Subcutaneous abdominal adipose tissue (tissue), 5 donors: Measurements from ENCODE around the gene PTK7.
"Not testable (repeated sequence)": the region's sequence is repeated elsewhere in the genome, so short reads cannot be mapped to it uniquely, and the experiment has no call there.

Source experiments
- H3K27ac ChIP-seq: one replicate; pipeline ENCODE4 v1.7.0; 2013; ENCODE audit warnings: low read depth, mild to moderate bottlenecking, inconsistent platforms, low read length, moderate library complexity
- H3K27me3 ChIP-seq, 5 donors: one replicate each; pipeline ENCODE4 v1.7.0; 2013; ENCODE audit warnings: low read length in 5 of 5, inconsistent platforms in 1 of 5; ENCODE audit not compliant: control insufficient read depth in 5 of 5, insufficient read depth in 4 of 5
- H3K36me3 ChIP-seq, 5 donors: one replicate each; pipeline ENCODE4 v1.7.0; 2013; ENCODE audit warnings: low read length in 5 of 5; ENCODE audit not compliant: control insufficient read depth in 5 of 5, insufficient read depth in 5 of 5
- H3K4me1 ChIP-seq, 5 donors: one replicate each; pipeline ENCODE4 v1.7.0; 2013; ENCODE audit warnings: low read length in 5 of 5, mild to moderate bottlenecking in 3 of 5, moderate library complexity in 1 of 5; ENCODE audit not compliant: control insufficient read depth in 5 of 5, insufficient read depth in 5 of 5
- H3K4me3 ChIP-seq, 5 donors: one replicate each; pipeline ENCODE4 v1.7.0; 2013; ENCODE audit warnings: low read length in 5 of 5, low read depth in 1 of 5
- H3K9ac ChIP-seq, 5 donors: one replicate each; pipeline ENCODE4 v1.7.0; 2013; ENCODE audit warnings: low read length in 5 of 5, mild to moderate bottlenecking in 4 of 5, moderate library complexity in 3 of 5
- H3K9me3 ChIP-seq, 5 donors: one replicate each; pipeline ENCODE4 v1.7.0; 2013; ENCODE audit warnings: low read length in 5 of 5; ENCODE audit not compliant: control insufficient read depth in 5 of 5
- donor health status: healthy.
- donor health status: healthy.
- donor health status: healthy.
- donor health status: healthy.
- donor health status: healthy.

The PTK7 gene

DNA sequence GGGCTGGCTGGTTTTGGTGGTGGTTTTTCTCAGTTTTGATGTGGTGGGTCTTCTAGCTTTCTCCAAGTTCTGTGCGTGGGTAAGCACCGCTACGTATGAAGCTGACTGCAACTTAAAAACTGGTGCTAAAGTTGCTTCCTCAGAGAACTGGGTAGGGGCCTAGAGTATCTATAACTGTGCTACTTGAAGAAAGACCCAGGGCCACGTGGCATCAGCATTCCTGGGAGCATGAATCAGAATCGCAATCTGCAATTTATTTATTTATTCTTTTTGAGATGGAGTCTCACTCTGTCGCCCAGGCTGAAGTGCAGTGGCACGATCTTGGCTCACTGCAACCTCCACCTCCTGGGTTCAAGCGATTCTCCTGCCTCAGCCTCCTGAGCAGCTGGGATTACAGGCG, 5.8 kb downstream of the PTK7 start:
- not testable (repeated sequence) for H3K36me3 ChIP-seq, H3K4me1 ChIP-seq, H3K4me3 ChIP-seq, H3K9ac ChIP-seq, H3K27ac ChIP-seq, H3K9me3 ChIP-seq
- H3K27me3 ChIP-seq = peaks cover under 1 to 10% (median 3%) of the 10 kb centered on the region in 5 donors

DNA sequence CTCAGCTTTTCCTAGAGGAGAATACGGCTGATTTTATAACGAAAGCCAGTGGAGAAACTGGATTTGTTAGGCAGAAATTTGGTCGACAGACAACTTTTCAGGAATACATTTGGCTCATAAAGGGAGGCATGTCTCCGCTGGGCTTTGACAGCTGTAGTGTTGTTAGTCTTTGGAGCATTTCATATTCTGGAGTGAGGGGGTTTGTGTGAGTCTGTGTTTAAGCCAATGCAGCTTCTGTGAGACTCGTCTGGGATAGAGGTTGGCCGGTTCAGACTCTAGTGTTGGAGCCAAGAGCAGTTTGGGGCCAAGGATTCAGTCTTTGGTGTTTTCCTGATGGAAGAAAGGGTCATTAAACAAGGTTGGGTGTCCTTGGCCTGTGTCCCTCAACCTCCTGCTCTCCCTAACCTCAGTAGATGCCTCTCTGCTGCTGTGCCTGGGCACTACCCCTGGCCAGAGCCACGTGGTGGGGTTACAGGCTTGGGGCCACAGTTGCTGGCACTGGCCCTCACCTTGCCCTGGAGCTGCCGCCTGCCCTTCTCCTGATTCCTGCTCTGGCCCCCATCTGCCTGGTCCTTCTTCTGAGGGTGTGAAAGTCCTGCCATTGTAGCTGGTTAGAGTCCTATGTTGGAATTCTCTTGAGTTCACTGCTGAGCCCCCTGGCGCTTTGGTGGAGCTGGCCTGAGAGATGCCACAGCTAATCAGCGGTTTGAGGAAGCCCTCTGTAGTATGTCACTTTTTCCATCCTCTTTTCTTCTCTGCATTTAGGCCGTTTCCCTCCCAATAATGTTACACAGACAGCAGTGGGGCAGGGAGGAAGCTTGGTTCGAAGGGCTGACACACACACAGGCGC, 6.9 kb downstream of the PTK7 start:
- Histone ChIP-seq H3K4me1 (peaks cover 0 to 2% (median 0%) of the 10 kb centered on the region in 5 donors), H3K27ac (no peak overlapping the region), H3K9me3 (no peaks in the 10 kb centered on the region), H3K4me3 (no peak overlapping the region), H3K27me3 (no peaks in the 10 kb centered on the region), H3K9ac (no peak overlapping the region), H3K36me3 (no peaks in the 10 kb centered on the region)

DNA sequence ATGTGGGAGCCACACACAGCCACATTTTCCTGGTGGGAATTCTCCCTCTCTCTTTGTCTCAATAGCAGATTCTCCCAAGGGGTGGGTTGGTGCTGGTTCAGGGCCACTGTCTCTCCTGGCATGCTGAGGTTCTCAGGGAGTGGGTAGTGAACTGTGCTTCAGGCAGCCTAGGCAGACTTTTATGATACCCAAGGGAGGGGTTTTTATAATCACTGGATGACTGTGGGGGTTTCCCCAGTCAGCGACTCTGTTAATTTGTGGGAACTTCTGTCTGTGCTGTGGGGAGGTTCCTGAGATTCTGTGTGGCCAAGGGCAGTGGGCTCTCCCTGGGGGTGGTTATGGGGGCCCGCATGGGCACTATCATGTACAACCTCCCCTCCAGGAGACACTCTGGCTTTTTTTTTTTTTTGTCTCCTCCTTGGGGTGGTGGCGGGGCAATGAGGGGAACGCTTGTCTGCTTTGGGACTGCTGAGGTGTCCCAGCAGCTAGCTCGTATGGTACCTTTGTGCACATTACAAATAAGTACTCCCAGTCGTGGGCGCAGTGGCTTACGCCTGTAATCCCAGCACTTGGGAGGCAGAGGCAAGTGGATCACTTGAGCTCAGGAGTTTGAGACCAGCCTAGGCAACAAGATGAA, 10.0 kb downstream of the PTK7 start:
- Histone ChIP-seq H3K27me3 (no peaks in the 10 kb centered on the region), H3K27ac (no peak overlapping the region), H3K4me3 (no peak overlapping the region), H3K9ac (peak overlapping the region in 1 of 5 donors; percentile 56), H3K36me3 (no peaks in the 10 kb centered on the region), H3K4me1 (peaks cover 0 to 2% (median 0%) of the 10 kb centered on the region in 5 donors), H3K9me3 (no peaks in the 10 kb centered on the region)

DNA sequence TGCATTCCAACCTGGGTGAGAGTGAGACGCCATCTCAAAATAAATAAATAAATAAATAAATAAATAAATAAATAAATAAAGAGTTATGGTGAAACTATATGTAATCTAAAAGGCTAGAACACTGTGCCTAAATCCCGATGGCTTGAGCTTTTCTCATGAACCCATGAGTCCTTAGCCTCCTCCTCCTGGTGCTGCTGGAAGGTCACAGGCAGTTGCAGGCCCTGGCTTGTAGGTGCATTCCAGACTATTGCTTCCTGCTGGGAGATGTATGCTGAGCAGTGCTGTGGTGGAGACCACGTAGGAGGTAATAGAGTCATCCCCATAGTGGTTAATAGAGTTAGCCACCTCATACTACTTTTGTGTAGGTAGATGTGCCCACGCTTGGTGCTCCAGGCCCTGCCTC, 12.5 kb downstream of the PTK7 start:
- no peaks in the 10 kb centered on the region for H3K36me3 ChIP-seq
- H3K27ac ChIP-seq = no peak overlapping the region
- H3K4me3 ChIP-seq = no peak overlapping the region
- no peak overlapping the region for H3K9ac ChIP-seq
- H3K27me3 ChIP-seq = no peaks in the 10 kb centered on the region
- H3K4me1 ChIP-seq = peaks cover 2 to 6% (median 4%) of the 10 kb centered on the region in 5 donors
- no peaks in the 10 kb centered on the region for H3K9me3 ChIP-seq

DNA sequence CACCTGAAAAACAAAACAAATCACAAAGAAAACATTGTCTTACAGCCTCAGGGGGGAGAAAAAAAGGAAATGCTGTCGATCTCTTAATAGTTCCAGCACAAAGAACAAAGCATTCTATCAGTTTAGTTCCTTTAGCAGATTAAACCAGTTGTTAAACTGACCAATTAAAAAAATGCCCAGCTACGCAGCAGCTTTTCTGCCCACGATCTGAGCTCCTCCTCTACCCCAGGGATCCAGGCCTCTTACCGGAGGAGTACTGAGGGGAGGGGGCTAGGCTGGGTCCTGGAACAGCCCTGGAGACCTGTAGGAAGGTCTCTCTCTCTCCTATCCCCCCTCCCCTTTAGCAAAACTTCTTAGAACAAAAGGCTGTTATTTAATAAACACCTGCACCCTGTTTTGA, 13.4 kb downstream of the PTK7 start:
- Histone ChIP-seq H3K27me3 (no peaks in the 10 kb centered on the region), H3K9me3 (no peaks in the 10 kb centered on the region), H3K4me1 (peaks cover 4 to 13% (median 11%) of the 10 kb centered on the region in 5 donors), H3K9ac (no peak overlapping the region), H3K36me3 (no peaks in the 10 kb centered on the region), H3K4me3 (no peak overlapping the region), H3K27ac (no peak overlapping the region)

DNA sequence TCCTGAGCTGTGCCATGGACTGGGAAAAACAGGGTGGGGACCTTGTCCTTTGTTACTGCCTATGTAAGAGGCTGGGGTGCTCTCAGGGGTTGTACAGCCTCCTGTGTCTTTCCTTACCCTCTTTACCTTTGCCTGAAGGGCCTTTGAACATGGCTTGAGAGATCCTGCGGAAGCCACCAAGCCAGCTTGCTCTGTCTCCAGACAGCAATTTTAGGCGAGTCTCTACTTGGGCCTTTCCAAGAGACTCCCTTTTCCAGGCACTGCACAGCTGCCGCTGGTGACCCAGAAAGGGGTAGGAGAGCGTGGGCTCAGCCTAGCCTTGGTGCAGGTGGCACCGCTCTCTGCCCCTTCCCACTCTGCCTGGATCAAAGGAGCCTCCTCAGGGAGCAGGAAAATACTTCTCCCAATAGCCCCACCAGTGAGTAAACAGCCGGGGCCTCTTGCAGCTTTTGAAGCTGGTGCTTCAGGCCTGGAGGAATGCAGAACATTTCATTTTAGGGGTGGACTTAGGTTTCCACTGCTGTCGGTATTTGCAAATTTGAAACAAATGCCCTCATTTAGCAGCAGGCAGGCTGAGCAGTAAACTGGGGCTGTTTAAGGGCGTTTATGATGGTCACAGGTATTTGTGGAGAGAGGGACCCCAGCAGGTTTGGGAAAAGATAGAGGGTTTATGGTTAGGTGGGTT, 13.9 kb downstream of the PTK7 start:
- Histone ChIP-seq H3K4me3 (no peak overlapping the region), H3K9ac (no peak overlapping the region), H3K9me3 (no peaks in the 10 kb centered on the region), H3K27ac (no peak overlapping the region), H3K27me3 (no peaks in the 10 kb centered on the region), H3K4me1 (peaks cover 4 to 13% (median 11%) of the 10 kb centered on the region in 5 donors), H3K36me3 (no peaks in the 10 kb centered on the region)

DNA sequence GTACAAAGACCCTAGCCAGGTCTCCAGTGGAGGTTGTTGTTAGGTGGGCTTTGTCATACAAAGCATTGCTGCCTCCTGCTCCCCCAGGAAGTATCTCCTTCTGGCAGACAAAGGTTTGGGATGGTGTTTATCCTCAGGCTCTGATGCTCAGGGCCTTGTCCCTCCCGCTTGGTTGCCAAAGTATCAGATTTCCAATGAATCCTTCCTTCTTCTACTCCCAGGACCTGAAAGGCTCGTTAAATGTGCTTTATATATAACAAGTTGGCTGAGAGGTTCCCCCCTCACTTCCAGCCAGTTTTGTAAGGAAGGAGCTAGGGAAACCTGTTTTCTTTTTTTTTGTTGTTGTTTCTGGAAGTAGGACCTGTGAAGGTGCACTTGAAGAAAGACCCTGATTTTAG, 14.4 kb downstream of the PTK7 start:
- H3K27me3 ChIP-seq = no peaks in the 10 kb centered on the region
- no peaks in the 10 kb centered on the region for H3K9me3 ChIP-seq
- no peak overlapping the region for H3K9ac ChIP-seq
- H3K4me3 ChIP-seq = no peak overlapping the region
- H3K27ac ChIP-seq = no peak overlapping the region
- no peaks in the 10 kb centered on the region for H3K36me3 ChIP-seq
- peaks cover 4 to 13% (median 11%) of the 10 kb centered on the region in 5 donors for H3K4me1 ChIP-seq

DNA sequence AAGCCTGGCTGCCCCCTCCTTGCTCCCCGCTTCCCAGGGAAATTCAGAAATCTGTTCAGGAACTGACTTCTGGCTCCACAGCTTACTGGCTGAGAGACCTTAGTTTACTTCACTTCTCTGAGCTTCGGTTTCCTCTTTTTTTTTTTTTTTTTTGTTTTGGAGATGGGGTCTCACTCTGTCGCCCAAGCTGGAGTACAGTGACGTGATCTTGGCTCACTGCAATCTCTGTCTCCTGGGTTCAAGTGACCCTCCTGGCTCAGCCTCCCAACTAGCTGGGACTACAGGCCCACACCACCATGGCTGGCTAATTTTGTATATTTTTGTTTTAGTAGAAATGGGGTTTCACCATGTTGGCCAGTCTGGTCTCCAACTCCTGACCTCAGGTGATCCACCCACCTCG, 14.9 kb downstream of the PTK7 start:
- Histone ChIP-seq H3K9ac (no peak overlapping the region), H3K27me3 (no peaks in the 10 kb centered on the region), H3K27ac (no peak overlapping the region), H3K36me3 (no peaks in the 10 kb centered on the region), H3K9me3 (no peaks in the 10 kb centered on the region), H3K4me1 (peaks cover 4 to 15% (median 12%) of the 10 kb centered on the region in 5 donors), H3K4me3 (no peak overlapping the region)

DNA sequence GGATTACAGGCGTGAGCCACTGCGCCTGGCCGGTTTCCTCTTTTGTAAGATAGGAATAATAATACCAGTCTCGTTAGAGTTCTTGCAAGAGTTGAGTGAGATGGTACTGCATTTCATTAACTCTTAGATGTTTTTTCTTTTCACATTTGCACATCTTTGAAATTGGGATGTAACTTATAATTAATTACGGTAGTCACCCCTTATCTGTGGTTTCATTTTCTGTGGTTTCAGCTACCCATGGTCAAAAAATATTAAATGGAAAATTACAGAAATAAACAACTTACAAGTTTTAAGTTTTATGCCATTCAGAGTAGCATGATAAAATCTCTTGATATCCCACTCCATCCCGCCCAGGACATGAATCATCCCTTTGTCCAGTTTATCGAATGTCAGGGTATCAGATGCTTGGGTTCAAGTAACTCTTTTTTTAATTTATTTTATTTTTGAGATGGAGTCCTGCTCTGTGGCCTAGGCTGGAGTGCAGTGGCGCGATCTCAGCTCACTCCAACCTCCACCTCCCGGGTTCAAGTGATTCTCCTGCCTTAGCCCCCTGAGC, 15.4 kb downstream of the PTK7 start:
- peaks cover 4 to 20% (median 17%) of the 10 kb centered on the region in 5 donors for H3K4me1 ChIP-seq
- no peak overlapping the region for H3K27ac ChIP-seq
- no peaks in the 10 kb centered on the region for H3K36me3 ChIP-seq
- H3K27me3 ChIP-seq = no peaks in the 10 kb centered on the region
- no peak overlapping the region for H3K9ac ChIP-seq
- H3K9me3 ChIP-seq = no peaks in the 10 kb centered on the region
- H3K4me3 ChIP-seq = no peak overlapping the region

DNA sequence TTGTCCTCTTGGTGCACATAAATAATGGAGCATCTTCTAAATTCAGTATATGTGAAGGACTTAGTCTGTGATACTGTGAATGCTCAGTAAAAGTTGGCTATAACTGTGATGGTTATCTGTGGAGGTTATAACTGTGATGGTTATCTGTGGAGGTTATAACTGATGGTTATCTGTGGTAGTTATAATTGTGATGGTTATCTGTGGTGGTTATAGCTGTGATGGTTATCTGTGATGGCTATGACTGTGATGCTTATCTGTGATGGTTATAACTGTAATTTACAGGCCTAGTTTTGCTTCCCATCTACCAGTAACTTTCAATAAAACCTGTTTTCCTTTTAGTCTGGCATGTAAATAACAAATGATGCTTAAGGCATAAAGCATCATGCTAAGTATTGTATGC, 16.5 kb downstream of the PTK7 start:
- Histone ChIP-seq H3K36me3 (no peaks in the 10 kb centered on the region), H3K4me3 (no peak overlapping the region), H3K9me3 (no peaks in the 10 kb centered on the region), H3K9ac (no peak overlapping the region), H3K27me3 (no peaks in the 10 kb centered on the region), H3K4me1 (peaks cover 5 to 30% (median 25%) of the 10 kb centered on the region in 5 donors), H3K27ac (no peak overlapping the region)
